GM13977 (cell line): Measurements from ENCODE around the gene VRK1.
A peak's percentile ranks its signal among the peaks of the same experiment; 100 is the strongest.

Source experiments
- DNase-seq: peaks from one replicate; pipeline ENCODE4 v3.0.0; 2012; ENCODE audit warnings: low spot score
- CTCF ChIP-seq: IDR thresholded peaks from 2 replicates; pipeline ENCODE4 v1.5.1; 2012; ENCODE audit warnings: mild to moderate bottlenecking, control low read depth; ENCODE audit not compliant: insufficient read depth; ENCODE audit errors: extremely low read depth, missing control alignments
- in situ Hi-C: fragments of 300-500 bp; cut with MboI; formaldehyde crosslinking; loops from one replicate; pipeline ENCODE4 v1.12.0; 2022; ENCODE audit warnings: low sequenced_read_pairs, low pct_unique_long_range_greater_than_20kb, mixed read lengths, inconsistent platforms; ENCODE audit not compliant: unreplicated experiment

The VRK1 gene

GRCh38 chr14:96796851-96797581 is at the start of gene VRK1:
TSS of gene VRK1 (plus strand) at chr14:96797382. CDS start at chr14:96833472, 36,090 bp downstream.
- no peak for TF ChIP-seq CTCF
- DNase-seq = peak; percentile 94
- in situ Hi-C loops = no loop called here

- no peak for DNase-seq
- in situ Hi-C loops = no loop called here
- no peak for TF ChIP-seq CTCF
Measured at GRCh38 chr14:96747608-96748007, 49.6 kb upstream of the VRK1 start.

- TF ChIP-seq CTCF = no peak
- in situ Hi-C loops = no loop called here
- DNase-seq = no peak
Measured at GRCh38 chr14:96748362-96748761, 48.8 kb upstream of the VRK1 start.

- DNase-seq = no peak
- in situ Hi-C loops = no loop called here
- TF ChIP-seq CTCF = no peak
Measured at GRCh38 chr14:96751505-96751904, 45.7 kb upstream of the VRK1 start.

GRCh38 chr14:96752125-96752524 is 45.1 kb upstream of the VRK1 start:
- in situ Hi-C loops = no loop called here

GRCh38 chr14:96752594-96752993 is 44.6 kb upstream of the VRK1 start:
- in situ Hi-C loops = no loop called here
- TF ChIP-seq CTCF = no peak
- DNase-seq = no peak

More at GRCh38 chr14:96752125-96752524, 45.1 kb upstream of the VRK1 start:
- no peak for DNase-seq
- no peak for TF ChIP-seq CTCF
